K562 (cell line): Measurements from ENCODE around the gene TMEM163. TPM values are rescaled to one million over a fixed set of nuclear protein-coding genes. Genes with fewer than 3 reads are reported as not detected.

Experiments
- ATF3 ChIP-seq, 2 experiments: fragments of 450-650 bp in 1 of 2; sonication (generic) in 1 of 2; formaldehyde crosslinking in 1 of 2; IDR thresholded peaks in 1 of 2; conservative IDR thresholded peaks in 1 of 2; 2 replicates each; pipeline versions ENCODE4 v1.6.1 to v1.8.1; 2016 to 2023; ENCODE audit warnings: mild to moderate bottlenecking in 2 of 2, moderate library complexity in 2 of 2, inconsistent platforms in 1 of 2, missing genetic modification reagents in 1 of 2
- CBFA2T3 ChIP-seq: fragments of 450-650 bp; IDR thresholded peaks from 2 replicates; pipeline ENCODE4 v1.6.1; 2017
- HIVEP1 ChIP-seq: fragments of 250-450 bp; sonication (Bioruptor Pico); IDR thresholded peaks from 2 replicates; pipeline ENCODE4 v1.4.0; 2020; ENCODE audit warnings: mild to moderate bottlenecking
- HNRNPL ChIP-seq: fragments of 200-400 bp; formaldehyde crosslinking; IDR thresholded peaks from 2 replicates; pipeline ENCODE4 v1.6.1; 2017; ENCODE audit warnings: low read depth, mild to moderate bottlenecking, low read length
- MAFK ChIP-seq: IDR thresholded peaks from 2 replicates; pipeline ENCODE4 v1.6.1; 2011; ENCODE audit warnings: low read length, improper control_type of control experiment
- SOX6 ChIP-seq: fragments of 450-650 bp; IDR thresholded peaks from 2 replicates; pipeline ENCODE4 v1.6.1; 2014; ENCODE audit warnings: mild to moderate bottlenecking
- ZFP30 ChIP-seq: fragments of 250-450 bp; sonication (Bioruptor Pico); IDR thresholded peaks from 2 replicates; pipeline ENCODE4 v1.8.0; 2022; ENCODE audit warnings: moderate library complexity, mild to moderate bottlenecking, inconsistent platforms, borderline replicate concordance
- ZKSCAN8 ChIP-seq: fragments of 200-800 bp; sonication (Bioruptor generic); IDR thresholded peaks from 2 replicates; pipeline ENCODE4 v1.6.1; 2016; ENCODE audit warnings: missing genetic modification characterization, missing compliant biosample characterization
- ZSCAN29 ChIP-seq: fragments of 450-650 bp; IDR thresholded peaks from 2 replicates; pipeline ENCODE4 v1.6.1; 2017
- polyA plus RNA-seq, 8 experiments: library from polyadenylated mRNA; depleted of rRNA in 4 of 8; stranded (reverse) in 5 of 8; unstranded in 3 of 8; fragments of >200 nt; fragmentation: Nextera tagmentation in 2 of 8; fragmentation: Illumina TruSeq in 1 of 8; extraction: Ambion mirVana in 2 of 8; extraction: Trizol in 1 of 8; gene quantifications; 2 replicates each; pipeline versions ENCODE4 v1.2.1 to v1.2.3, GENCODE V29; 2011 to 2014; ENCODE audit warnings: inconsistent platforms in 1 of 8, missing spikeins in 1 of 8
- total RNA-seq, 7 experiments: library from RNA; depleted of rRNA in 6 of 7; stranded (reverse); fragments of >200 nt in 6 of 7; fragmentation: Illumina TruSeq in 2 of 7; extraction: Trizol in 2 of 7; gene quantifications; 2 replicates each; pipeline versions ENCODE4 v1.2.1 to v1.2.3, GENCODE V29; 2011 to 2021; ENCODE audit warnings: low replicate concordance in 1 of 7
- TF ChIP-seq, protein P1 (sequence below), 2 experiments: fragments of 450-650 bp in 1 of 2; IDR thresholded peaks; 2 replicates each; pipeline ENCODE4 v1.6.1; 2011 to 2017; ENCODE audit warnings: low read depth in 2 of 2, antibody characterized with exemption in 1 of 2, borderline replicate concordance in 1 of 2, low read length in 1 of 2, mild to moderate bottlenecking in 1 of 2, mixed read lengths in 1 of 2; ENCODE audit not compliant: control insufficient read depth in 1 of 2

TMEM163 gene
- total and polyA plus RNA-seq, 9 of the 15 experiments (the other 6 are each of a cell fraction or from before 2014, with no cell fraction given) = 0.04 to 0.68 (median 0.16) TPM; not detected in 3

DNA sequence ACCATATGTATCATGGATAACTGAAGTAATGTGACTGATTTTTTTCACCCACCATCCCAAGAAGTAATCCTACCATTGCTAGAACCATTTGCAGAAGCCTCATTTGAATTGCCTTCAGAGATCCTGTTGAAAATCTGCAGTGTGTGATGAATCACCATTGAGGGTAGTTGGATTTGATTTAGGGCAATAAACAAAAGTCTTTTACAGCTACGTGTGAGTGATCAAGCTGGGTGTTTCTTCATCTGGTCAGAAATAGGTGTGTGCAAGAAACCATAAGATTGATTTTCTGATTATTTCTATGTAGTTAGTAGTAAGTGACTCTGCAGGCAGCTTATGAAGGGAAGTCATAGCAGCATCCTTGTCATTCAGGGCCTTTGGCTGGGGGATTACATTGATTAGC lies 305.4 kb downstream of the TMEM163 start (continued):
- TF ChIP-seq, protein P1, sequence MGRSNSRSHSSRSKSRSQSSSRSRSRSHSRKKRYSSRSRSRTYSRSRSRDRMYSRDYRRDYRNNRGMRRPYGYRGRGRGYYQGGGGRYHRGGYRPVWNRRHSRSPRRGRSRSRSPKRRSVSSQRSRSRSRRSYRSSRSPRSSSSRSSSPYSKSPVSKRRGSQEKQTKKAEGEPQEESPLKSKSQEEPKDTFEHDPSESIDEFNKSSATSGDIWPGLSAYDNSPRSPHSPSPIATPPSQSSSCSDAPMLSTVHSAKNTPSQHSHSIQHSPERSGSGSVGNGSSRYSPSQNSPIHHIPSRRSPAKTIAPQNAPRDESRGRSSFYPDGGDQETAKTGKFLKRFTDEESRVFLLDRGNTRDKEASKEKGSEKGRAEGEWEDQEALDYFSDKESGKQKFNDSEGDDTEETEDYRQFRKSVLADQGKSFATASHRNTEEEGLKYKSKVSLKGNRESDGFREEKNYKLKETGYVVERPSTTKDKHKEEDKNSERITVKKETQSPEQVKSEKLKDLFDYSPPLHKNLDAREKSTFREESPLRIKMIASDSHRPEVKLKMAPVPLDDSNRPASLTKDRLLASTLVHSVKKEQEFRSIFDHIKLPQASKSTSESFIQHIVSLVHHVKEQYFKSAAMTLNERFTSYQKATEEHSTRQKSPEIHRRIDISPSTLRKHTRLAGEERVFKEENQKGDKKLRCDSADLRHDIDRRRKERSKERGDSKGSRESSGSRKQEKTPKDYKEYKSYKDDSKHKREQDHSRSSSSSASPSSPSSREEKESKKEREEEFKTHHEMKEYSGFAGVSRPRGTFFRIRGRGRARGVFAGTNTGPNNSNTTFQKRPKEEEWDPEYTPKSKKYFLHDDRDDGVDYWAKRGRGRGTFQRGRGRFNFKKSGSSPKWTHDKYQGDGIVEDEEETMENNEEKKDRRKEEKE (IDR thresholded peaks at IDR 0.05; ENCODE audit: borderline replicate concordance in 1 of 2, control insufficient read depth in 1 of 2, low read depth in 2 of 2, low read length in 1 of 2) = no peak
- TF ChIP-seq ZKSCAN8 (CRISPR knock-in tag) (no peak), CBFA2T3 (no peak), HNRNPL (no peak), MAFK (no peak), HIVEP1 (CRISPR knock-in tag) (no peak), ZFP30 (CRISPR knock-in tag) (no peak), SOX6 (no peak), ZSCAN29 (no peak), ATF3 (IDR thresholded peaks at IDR 0.05) (no peak), ATF3 (CRISPR knock-in tag; conservative IDR thresholded peaks at IDR 0.05) (no peak)
